HG03060 (cell line): ENCODE results near the gene PYGL.

Source experiments
- ATAC-seq: cut with Tn5 transposase; IDR thresholded peaks from one replicate; pipeline ENCODE4 v1.9.1; 2021; ENCODE audit warnings: low read depth, moderate number of reproducible peaks; ENCODE audit not compliant: unreplicated experiment

PYGL gene

GRCh38 chr14:50882932-50883826 lies 61.1 kb downstream of the PYGL start:
- no peak for ATAC-seq

- ATAC-seq, result peak; percentile 82
These were observed 68.8 kb downstream of the PYGL start for GRCh38 chr14:50875359-50876070.

- no peak for ATAC-seq
These were observed 69.5 kb downstream of the PYGL start for GRCh38 chr14:50874757-50875156.

DNA sequence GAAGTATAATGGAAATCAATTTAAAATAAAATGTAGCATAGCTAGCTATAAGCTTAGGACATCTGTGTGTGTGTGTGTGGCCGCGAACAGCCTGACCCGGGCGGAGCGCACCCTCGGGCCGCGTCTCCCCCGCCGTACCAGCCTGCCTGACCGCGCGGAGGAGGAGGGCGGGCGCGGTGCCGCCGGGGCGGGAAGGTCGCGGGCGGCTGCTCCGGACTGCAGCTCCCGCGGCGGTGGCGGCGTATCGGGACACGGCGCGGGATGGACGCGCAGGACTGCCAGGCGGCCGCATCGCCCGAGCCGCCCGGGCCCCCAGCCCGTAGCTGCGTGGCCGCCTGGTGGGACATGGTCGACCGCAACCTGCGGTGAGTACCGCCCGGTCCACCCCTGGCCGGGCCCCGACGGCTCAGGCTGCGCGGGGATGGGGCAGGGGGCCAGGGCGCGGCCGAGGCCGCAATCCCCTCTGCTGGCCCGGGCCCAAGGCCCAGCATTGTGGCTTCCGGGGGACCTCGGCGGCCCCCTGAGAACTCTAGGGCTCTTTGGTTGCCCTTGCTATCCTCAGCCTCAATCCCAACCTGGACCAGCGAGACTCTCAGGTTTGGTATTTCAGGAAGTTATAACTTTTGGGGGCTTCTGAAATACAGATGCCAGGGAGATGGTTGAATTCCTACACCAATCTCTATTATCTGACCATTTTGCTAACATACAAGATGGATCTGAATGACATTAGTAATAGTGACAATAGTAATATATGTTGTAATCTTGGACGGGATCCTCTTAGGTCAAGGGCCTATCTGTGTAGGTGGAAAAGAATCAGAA lies 72.2 kb downstream of the PYGL start, which contains the start of gene ABHD12B:
ABHD12B (plus strand) TSS at position 140 of the 819 bp plus-strand sequence; CDS start at position 262, 122 bp downstream.
- no peak for ATAC-seq

DNA sequence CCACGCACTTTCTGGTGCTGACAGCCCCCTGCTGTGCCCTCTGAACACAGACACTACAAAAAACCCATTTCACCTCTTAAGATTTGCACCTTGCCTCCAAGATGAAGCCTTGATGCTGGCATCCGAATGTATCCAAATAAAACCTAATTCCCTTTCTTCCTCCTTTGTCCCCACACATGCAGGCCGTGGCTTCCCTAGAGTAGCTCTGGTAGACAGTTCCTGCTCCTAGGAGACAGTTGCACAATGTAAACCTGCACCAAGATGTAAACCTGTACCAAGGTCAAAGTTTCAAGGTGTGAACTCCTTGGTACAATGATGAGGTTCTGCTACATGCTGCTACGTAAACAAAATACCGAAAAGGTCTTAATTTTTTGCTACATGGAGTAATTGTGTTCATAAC lies 73.1 kb downstream of the PYGL start:
- ATAC-seq, result no peak

DNA sequence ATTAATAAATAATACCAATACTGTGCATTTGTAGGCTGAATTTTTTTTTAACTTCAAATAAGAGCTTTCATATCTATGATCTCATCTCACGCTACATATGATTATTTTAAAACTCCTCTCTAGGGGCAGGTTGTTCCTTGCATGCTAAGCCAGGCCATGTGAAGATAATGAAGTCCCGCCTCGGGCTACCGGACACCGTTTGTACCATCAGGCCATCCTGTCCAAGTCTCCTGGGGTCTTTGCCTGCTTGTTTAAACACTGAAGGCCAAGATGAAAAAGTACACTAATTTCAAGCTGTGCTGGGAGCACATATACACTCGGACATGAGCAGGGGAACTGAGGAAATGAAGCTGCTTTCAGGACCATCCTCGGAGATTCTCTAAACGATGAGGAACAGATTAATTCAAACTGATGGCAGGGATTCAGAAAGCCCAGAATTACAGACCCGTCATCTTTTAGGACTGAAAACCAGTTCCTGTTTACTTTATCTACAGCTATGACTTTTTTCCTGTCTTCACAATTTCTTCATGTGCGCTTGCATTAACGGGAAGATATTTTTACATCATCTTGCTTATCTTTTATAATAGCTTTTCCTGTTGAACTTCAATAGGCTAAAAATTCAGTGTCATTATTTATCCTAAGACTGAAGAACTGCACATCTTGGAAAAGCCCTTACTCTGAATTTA lies 78.7 kb downstream of the PYGL start:
- no peak for ATAC-seq

DNA sequence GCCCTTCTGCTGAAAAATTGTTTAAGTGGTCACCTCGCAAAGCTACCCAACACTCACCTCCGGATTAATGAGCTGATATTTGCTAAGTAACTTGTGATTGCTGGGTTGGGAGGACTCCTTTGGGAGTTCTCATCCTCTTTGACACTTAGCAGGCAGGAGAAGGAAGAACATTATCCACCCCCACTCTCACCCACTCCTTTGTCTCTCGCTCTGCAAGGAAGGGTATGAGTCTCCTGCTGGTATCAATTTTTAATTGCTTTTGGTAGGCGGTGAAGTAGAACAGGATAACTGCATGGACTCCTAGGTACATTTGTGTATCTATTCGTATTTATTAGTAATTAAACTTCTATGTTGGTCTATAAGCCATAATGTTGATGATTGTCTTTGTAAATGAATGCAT lies 79.3 kb downstream of the PYGL start:
- no peak for ATAC-seq

- no peak for ATAC-seq
These were observed 80.0 kb downstream of the PYGL start for GRCh38 chr14:50864237-50864636.

DNA sequence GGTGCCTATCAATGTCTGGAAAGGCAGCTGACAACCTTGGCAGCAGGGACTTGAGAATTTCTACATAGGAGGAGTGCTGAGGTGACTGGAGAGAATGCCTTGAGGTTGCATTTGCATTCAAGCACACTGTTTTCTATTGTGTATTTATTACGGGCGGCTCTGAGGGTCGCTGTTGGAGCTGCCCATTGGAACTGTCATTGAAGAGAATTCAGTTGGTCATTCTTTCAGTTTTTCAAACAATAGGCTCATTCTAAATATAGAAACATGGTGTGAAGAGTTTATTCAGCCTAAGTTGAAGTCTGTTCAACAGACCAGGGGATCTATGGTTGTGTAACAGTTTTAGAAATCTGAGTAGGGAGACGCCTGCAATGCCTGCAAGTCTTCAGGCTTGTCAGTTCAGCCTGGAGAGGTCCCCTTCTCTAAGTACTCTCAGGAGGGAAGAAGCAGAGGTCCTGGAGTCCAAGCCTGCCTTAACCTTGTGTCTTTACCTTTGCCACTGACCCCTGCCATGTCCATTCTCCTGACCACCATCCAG lies 82.2 kb downstream of the PYGL start:
- no peak for ATAC-seq

GRCh38 chr14:50860478-50861086 lies 83.7 kb downstream of the PYGL start:
- no peak for ATAC-seq

- no peak for ATAC-seq
These were observed 85.0 kb downstream of the PYGL start for GRCh38 chr14:50859296-50859624.

GRCh38 chr14:50856660-50857059 lies 87.6 kb downstream of the PYGL start:
- ATAC-seq, result no peak

DNA sequence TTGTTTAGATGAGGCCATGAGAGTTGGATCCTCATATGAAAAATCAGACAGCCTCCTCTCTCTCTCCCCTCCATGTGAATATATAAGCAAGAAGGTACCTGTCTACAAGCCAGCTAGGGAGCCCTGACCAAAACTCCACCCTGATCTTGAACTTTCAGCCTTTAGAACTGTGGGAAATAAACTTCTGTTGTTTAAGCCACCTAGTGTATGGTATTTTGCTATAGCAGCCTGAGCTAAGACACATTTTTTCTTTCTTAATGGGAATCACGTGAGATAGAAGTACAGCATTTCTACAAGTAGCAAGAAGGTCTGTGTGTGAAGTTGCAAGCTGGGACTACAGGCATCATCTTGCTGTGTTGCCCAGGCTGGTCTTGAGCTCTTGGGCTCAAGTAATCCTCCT lies 88.7 kb downstream of the PYGL start:
- ATAC-seq, result no peak
